NCI-H774 (cell line): ENCODE measurements around the gene PTPRN2.
"Not testable (repeated sequence)": the region's sequence is repeated elsewhere in the genome, so short reads cannot be mapped to it uniquely, and the experiment has no call there.

ENCODE experiments used
- DNase-seq: peaks from one replicate; lab custom pipeline; 2025; lab: John Stamatoyannopoulos, UW

The PTPRN2 gene

DNA sequence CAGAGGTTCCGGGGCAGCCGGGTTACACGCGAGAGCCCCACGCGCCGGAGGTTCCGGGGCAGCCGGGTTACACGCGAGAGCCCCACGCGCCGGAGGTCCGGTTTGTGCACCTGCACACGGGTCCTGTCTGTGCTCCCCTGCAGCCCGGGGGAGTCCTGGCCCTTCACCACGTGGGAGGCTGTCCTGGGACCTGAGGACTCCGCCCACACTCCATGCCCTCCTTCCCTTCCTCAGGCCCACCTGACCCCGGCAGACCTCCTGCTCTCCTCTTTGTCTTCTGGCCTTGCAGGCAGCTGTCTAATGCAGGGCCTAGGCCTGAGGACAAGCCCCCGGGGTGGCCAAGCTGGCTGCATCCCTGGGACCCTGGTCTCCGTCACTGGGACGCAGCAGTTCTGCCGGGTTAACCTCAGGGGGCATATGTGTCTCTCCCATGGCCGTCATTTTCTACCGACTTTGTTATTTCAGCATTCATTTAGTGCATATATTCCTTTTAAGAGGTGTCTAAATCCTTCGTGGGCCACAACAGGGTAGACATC, 876.2 kb downstream of the PTPRN2 start:
- DNase-seq = no peak

DNA sequence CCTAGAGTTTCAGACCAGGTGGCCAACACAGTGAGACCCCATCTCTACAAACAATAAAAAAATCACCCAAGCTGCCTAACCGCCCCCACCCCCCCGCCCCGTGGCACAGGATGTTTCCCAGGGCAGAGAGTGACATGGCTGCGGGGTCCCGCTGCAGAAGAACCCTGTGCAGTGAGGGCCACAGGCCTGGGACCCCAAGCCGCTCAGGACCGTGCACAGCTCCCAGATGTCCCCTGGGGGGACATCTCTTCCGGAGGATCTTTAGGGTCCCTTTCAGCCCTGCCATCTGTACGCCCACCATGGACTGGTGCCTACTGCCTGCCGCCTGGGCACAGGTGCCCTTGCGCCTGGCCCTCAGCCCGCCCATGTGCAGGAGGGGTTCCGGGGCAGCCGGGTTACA, 877.2 kb downstream of the PTPRN2 start:
- no peak for DNase-seq

DNA sequence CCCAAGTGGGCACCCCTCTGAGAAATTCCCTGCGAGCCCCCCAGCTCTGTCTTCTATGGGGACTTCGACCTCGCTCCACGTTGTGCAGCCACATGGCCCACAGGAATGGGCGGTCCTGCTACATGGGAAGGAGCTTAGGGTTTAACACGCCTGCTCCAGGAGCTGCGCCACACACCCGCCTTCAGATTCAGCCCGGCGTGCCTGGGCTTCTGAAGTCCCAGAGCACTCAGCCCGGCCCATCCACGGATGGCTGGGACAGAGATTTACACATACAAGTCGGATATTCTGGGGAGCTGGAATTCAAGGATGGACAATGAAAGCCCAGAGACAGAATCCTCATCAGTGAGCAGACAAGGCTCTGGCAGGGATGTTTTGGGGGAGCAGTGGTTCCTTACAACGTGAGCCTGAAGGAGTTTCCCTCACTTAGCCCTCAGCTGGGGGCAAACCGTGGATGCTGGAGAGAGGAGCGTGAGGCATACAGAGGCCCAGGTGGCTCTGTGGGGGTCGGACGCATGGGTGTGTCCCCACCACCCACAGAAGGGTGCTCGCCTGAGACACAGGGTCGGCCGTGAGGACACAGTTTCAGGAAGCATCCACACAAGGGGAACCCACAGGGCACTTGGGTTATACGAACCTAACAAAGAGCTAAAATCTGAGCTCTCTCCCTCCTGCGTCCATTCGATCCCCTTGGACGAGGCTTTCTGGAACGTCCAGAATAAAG, 877.9 kb downstream of the PTPRN2 start:
- no peak for DNase-seq

DNA sequence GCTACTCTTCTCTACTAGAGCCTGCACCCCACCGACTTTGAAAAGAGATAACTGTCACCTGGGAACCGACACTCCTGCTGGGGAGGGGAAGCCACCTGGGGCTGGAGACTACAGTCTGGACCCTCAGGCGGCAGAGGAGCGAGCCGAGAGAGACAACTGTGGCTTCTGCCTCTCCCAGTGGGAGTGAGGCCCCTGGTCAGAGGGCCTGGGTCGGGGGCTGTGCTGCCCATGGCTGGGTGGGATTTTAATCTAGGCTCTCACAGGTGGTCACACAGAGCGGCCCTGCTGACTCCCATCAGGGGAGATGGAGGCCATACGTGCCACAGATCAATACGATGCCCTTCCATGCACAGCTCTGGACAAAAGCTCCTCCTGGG, 878.7 kb downstream of the PTPRN2 start:
- DNase-seq = no peak

DNA sequence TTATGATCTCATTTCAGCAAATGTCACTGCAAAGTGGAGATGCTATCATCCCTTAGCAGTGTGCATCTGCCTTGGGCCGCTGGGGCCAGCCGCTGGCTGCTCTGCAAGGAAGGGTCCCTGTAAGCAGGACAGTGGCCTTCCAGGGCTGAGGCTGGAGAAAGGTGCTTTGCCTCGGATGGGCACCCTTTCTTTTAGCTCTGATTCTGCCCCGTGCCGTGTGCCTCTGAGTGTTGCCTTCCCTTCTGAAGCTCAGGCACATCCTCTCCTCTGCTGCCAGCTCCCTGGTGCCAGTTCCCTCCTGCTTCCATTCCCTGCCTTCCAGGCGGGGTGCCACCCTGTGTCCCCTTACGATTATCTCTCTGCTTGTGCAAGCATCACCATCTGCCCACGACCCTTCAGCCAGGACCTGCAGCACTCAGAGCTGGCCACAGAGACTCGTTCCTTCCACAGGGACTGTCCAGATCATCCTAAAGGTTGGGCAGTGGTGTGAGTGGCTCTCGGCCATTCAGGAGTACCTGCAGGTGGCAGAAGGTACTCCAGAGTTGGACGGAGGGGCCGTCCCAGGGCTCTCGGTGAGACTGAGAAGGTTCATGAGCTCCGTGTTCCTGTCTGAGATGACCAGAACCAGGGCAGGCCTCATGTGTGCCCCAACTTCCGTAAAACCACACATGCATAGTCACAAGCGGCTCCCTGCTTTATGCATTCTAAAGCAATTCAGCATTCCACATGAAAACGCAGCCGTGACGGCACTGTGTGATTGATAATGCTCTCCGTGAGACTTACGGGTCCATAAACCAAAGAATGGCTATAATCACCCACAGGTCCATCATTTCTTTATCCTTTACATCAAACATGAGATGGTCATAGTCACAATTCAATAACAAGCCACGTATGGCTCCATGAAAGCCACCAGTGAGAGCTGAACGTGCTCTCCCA, 879.4 kb downstream of the PTPRN2 start:
- DNase-seq = no peak

DNA sequence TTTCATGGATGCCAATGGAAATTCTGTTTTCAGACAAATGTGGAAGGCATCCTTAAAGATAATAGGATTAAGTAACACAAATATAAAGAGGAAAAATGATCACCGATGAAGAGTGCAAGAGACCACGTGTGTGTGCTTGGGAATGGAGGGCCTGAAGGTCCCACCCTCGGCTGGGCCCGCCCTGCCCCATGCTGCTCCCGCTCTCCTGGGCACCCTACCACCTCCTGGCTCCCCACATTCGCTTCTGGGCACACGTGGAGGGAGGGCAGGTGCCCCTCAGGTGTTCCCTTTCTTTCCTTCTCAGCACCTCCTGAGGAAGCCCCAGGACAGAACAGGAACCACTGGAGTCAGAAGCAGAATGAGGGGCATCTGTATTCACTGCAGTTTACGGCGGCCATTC, 883.3 kb downstream of the PTPRN2 start:
- no peak for DNase-seq

DNA sequence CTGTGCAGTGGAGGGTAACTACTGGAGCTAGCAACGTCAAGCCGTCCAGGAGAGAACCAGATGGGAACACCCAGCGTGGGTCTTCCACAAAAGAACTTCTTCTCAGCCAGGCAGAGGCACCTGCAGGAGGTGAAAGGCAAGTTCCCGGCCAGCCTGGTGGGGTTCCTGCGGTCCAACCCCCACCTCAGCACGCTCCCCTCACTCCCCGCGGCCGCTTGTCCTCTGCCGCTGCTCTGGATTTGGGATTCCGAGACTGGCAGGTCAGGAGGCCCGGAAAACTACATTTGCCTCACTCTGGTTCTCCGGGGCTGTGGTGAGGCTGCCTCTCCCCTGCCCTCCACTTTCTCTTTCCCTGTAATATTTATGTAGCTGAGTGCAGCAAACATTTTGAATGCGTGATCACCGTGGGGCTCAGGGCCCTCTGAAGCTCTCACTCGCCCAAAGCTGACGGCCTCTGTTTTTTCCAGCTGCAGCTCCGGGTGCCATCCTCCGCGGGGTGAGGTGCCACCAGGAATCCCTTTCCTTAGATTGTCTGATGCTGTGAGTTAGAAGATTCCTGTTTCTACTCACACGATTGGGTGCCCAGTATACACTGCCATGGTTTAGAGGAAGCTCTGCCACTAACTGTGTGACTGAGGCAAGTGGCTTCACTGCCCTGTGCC, 884.0 kb downstream of the PTPRN2 start:
- no peak for DNase-seq

DNA sequence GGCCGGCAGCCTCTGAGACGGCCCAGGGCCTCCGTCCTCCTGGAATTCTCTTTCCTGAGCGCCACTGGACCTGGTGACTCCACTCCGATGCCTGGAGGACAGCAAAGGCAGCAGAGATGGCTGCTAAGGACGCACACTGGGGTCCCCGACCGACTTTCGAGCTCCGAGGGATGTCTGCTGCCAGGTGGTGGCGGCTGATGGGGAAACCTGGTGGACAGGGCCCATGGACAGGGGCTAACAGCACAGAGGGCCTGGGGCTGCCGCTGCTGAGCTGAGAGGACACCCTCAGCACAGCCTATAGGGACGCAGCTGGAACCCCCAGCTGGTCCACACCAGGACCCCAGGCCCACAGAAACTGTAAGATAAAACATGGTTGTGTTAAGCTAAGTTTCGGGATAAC, 884.5 kb downstream of the PTPRN2 start:
- no peak for DNase-seq

DNA sequence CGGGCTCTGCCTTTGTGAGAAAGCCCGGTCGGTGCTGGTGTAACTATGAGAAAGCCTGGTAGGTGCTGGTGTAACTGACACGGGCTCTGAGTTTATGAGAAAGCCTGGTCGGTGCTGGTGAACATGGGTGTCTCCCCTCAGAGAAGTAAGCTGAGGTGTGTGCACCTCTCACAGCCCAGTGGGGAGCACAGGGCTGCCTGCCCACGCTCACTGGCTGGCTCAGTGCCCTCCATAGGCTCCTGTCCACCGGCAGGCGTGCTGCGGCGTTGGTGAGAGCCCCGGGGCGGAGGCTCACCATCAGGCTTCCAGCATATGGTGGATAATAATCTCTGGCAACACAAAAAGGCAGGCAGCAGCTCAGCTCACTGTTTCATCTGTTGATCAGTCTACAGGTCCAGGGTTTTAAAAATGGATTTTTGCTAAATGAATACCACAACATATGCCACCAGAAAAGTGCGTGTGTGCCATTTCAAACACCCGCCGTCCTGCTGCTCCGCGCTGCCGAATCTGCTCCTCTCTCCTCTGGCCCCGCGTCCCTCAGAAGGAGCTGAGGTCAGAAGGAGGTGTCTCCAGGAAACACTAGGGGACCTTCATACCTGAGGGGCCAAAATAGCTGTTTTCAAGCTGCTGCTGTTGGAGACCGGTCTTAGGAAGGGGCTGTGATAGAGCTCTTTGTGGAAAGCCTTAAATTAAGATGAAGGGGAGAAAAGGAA, 885.2 kb downstream of the PTPRN2 start:
- no peak for DNase-seq

DNA sequence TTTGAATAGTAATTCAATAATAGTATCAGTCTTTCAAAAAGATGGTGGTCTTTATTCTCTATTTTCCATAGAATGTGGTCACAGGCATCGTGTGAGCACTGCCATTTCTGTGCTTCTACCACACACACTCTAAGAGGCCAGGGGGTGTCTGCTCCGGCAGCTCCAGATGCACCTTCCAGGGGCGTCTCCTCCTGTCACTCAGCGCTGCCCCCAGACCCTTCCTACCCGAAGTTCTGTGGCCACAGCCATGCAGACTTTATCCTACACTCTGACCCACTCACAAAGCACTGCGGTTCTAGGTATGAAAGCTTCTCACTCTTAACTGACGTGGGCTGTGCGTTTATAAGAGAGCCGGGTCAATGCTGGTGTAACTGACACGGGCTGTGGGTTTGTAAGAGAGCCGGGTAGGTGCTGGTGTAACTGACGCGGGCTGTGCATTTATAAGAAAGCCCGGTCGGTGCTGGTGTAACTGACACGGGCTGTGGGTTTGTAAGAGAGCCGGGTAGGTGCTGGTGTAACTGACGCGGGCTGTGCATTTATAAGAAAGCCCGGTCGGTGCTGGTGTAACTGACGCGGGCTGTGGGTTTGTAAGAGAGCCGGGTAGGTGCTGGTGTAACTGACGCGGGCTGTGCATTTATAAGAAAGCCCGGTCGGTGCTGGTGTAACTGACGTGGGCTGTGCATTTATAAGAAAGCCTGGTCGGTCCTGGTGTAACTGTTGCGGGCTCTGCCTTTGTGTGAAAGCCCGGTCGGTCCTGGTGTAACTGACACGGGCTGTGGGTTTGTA, 886.0 kb downstream of the PTPRN2 start:
- not testable (repeated sequence) for DNase-seq

DNA sequence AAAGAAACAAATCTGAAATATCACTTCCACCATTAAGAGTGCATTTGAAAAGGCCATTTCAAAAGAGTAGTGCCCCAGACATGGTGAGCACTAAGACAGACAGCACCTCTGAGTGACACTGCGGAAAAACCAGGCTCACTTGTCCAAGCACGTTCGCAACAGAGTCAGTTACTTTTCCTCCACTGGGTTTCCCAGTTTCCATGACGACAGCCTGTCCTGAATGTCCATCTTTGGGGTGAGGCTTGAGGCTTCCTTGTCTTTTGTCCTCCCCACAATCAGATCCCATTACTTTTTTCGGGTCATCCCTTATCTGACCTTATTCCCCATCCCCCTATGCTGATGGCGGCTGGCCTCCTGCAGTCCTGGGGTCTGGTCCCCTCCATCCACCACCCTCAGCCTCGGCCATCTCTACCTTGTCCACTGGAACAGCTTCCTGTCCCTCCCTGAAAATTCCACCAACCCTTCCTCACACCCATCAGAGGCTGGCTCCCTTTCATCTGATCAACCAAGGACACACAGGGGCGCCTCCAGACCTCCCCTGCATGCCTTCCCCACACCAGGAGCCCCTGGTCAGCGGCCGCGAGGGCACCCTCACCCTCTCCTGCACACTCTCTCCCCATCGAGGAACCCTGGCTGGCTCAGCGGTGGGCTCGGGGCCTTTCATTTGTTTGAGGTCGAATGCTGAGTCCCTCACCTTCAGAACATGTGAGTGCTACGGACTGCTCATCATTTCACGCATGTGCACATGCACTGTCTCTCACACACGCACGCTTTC, 887.2 kb downstream of the PTPRN2 start:
- no peak for DNase-seq

DNA sequence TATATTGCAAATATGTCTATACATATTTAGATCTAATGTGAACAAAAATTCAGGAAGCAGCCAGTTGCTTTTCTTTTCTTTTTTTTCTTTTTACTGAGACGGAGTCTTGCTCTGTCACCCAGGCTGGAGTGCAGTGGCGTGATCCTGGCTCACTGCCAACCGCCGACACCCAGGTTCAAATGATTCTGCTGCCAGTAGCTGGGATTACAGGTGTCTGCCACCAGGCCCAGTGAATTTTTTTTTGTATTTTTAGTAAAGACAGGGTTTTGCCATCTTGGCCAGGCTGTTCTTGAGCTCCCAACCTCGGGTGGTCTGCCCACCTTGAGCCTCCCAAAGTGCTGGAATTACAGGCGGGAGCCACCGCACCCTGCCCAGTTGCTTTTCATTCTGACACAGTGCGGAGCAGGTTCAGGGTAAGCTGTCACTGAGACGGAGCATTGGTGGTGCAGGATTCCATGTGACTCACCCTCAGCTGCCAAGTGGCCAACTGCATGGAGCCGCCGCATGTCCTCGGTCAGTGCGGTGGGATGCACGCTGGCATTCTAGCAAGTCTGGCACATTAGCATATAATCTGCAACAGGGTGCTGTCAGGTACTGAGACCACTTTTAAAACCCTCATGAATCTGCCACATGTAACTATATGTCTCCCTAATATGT, 888.1 kb downstream of the PTPRN2 start:
- DNase-seq = no peak

DNA sequence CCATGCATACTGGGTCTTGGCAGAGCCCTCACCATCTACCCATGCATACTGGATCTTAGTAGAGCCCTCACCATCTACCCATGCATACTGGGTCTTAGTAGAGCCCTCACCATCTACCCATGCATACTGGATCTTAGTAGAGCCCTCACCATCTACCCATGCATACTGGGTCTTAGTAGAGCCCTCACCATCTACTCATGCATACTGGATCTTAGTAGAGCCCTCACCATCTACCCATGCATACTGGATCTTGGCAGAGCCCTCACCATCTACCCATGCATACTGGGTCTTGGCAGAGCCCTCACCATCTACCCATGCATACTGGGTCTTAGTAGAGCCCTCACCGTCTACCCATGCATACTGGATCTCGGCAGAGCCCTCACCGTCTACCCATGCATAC, 890.3 kb downstream of the PTPRN2 start:
- DNase-seq = not testable (repeated sequence)

DNA sequence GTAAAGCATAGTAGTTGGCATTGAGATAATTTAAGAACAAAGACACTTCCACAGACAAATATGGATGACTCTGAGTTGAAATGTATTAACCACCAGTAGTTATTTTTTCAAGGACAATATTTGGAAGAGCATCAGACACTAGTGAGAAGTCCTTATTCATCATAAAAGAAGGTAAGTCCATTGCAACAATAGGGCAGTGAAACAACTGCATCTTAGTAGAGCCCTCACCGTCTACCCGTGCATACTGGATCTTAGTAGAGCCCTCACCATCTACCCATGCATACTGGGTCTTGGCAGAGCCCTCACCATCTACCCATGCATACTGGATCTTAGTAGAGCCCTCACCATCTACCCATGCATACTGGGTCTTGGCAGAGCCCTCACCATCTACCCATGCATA, 892.0 kb downstream of the PTPRN2 start:
- DNase-seq = not testable (repeated sequence)

DNA sequence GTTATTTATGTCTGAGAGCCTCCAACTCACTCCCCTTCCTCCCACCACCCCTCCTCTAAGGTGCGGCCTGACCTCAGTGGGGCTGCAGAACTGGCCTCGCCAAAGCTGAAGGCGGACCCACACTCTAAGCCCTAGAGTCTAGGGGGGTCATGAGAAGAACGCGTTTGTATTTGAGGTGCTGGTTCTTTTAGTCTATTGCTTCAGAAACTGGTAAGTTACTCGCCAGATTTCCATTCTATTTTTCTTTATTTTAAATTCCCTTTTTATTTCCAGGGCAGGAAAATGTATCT, 893.3 kb downstream of the PTPRN2 start:
- DNase-seq = no peak

DNA sequence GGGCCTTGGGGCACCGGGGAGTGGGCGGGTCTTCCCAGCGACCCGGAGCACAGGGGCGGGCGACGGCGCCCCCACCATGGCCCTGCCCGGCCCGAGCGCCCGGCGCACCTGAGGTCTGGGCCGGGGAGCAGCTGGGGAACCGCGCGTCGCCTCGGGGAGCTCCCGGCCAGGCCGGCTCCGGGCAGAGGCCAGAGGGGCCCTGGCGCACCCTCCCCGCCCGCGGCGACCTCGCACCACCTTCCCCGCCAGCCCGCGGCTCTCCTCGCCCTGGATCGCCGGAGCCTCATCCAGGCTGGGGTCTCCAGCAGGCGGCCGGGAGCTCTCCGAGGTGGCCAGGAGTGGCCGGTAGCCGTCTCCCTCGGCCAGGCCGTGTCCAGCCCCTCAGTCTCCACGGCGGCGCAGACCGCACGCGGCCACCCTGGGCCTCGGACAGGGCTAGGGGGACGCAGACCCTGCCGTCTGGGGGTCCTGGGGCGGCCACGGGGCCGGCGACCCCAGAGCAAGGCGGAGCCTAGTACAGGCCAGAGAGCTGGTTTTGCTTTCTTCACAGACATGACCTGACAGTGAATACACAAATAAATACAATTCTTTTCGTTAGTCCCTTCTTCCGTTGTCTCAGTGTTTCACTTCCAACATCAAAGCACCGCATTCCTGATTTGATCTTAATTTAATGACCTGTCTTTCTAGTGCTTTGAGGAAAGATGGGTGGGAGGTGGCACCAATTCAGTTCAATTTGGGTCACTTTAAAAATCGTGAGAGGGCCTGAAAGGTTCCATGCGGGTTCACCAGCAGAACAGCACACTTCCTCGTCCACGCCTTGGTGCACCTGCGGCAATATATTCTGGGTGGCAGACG, 893.9 kb downstream of the PTPRN2 start:
- no peak for DNase-seq

DNA sequence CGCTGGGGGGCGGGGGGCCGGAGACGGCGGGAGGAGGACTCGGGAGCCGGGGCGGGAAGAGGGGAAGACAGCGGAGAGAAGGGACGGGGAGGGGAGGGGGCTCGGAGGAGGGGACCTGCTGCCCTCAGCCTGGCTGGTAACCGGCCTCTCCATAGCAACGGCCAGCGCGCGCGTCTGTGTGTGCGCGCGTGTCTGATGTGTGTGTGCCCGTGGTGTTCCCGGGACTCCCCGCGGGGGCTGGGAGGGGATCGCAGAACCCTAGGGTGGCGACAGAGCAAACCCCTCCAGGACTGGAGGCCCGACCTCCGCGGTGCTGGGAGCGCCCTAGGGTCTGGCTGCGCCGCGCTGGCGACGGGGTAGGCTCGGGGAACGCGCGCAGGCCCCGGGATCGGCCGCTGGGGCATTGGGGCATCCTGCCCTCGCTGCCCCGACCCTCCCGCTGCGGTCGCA, 894.5 kb downstream of the PTPRN2 start:
- no peak for DNase-seq

DNA sequence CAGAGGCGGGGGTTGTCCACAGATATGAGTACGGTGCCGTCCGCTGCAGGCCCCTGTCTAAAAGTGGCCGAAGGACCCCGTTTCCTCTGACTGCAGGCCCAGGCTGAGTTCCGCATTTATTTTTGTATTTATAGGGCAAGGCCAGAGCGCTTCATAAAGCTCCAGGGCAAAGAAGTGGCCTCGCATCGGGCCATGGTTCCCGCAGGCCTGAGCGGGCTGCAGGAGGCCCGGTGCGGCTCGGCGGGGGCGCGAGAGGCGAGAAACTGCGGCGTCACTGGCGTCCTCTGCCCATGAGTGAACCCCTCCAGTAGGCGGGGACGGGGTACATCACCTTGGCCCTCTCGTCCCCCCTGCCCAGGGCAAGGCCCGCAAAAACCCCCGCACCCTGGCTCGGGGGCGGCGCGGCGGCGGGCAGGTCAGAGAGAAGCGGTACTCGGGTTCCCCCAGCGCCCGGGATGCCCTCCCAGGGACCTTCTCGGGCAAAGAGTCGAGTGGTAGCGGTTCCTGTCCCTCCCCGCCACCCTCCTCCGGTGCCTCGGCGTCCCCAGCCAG, 895.1 kb downstream of the PTPRN2 start:
- DNase-seq = no peak
